Measurements from ENCODE around the gene SRSF5.
"Not testable (repeated sequence)": the region's sequence is repeated elsewhere in the genome, so short reads cannot be mapped to it uniquely, and the experiment has no call there.

SRSF5 gene

GRCh38 chr14:69766984-69767368 lies at the start of gene SRSF5:
TSS of gene SRSF5 (plus strand) at chr14:69767142. CDS start at chr14:69768157, 1,015 bp downstream.
- peak within 1 kb of the TSS; percentile 75 for H3K4me3 ChIP-seq (replicated peaks; ENCODE audit: low read depth, low read length)
- DNase-seq (ENCODE audit: extremely low read depth, low read depth) = peak; percentile 93
- TF ChIP-seq CTCF (IDR thresholded peaks at IDR 0.05; ENCODE audit: low read depth, low read length, missing control alignments) = no peak

GRCh38 chr14:69718614-69719013 lies 48.3 kb upstream of the SRSF5 start:
- DNase-seq (ENCODE audit: extremely low read depth, low read depth); H3K4me3 ChIP-seq (replicated peaks; ENCODE audit: low read depth, low read length): not testable (repeated sequence)

- TF ChIP-seq CTCF (IDR thresholded peaks at IDR 0.05; ENCODE audit: low read depth, low read length, missing control alignments) = no peak
- no peak for DNase-seq (ENCODE audit: extremely low read depth, low read depth)
- no peak overlapping the region for H3K4me3 ChIP-seq (replicated peaks; ENCODE audit: low read depth, low read length)
Measured at GRCh38 chr14:69719501-69719951, 47.4 kb upstream of the SRSF5 start.

GRCh38 chr14:69720912-69721311 lies 46.0 kb upstream of the SRSF5 start:
- no peak for TF ChIP-seq CTCF (IDR thresholded peaks at IDR 0.05; ENCODE audit: low read depth, low read length, missing control alignments)
- no peak for DNase-seq (ENCODE audit: extremely low read depth, low read depth)
- H3K4me3 ChIP-seq (replicated peaks; ENCODE audit: low read depth, low read length) = no peak overlapping the region

GRCh38 chr14:69726761-69727511 lies 40.0 kb upstream of the SRSF5 start:
- H3K4me3 ChIP-seq (replicated peaks; ENCODE audit: low read depth, low read length) = peak overlapping the region; percentile 16; the same call in 1 of the 2 replicates
- TF ChIP-seq CTCF (IDR thresholded peaks at IDR 0.05; ENCODE audit: low read depth, low read length, missing control alignments) = peak; percentile 94
- no peak for DNase-seq (ENCODE audit: extremely low read depth, low read depth)

- no peak for DNase-seq (ENCODE audit: extremely low read depth, low read depth)
- no peak overlapping the region for H3K4me3 ChIP-seq (replicated peaks; ENCODE audit: low read depth, low read length)
- TF ChIP-seq CTCF (IDR thresholded peaks at IDR 0.05; ENCODE audit: low read depth, low read length, missing control alignments) = no peak
Measured at GRCh38 chr14:69727860-69728259, 39.1 kb upstream of the SRSF5 start.

- not testable (repeated sequence) for H3K4me3 ChIP-seq (replicated peaks; ENCODE audit: low read depth, low read length); DNase-seq (ENCODE audit: extremely low read depth, low read depth)
Measured at GRCh38 chr14:69731919-69732598, 34.9 kb upstream of the SRSF5 start.

- not testable (repeated sequence) for H3K4me3 ChIP-seq (replicated peaks; ENCODE audit: low read depth, low read length); DNase-seq (ENCODE audit: extremely low read depth, low read depth)
Measured at GRCh38 chr14:69736405-69736804, 30.5 kb upstream of the SRSF5 start.

All from HFF-Myc (cell line).